WTC11 (cell line): Measurements from ENCODE around the gene SND1. TPM values are rescaled to one million over a fixed set of nuclear protein-coding genes. Genes with fewer than 3 reads are reported as not detected.

Experiments
- ATAC-seq: fragments of 200-7000 bp; cut with Tn5 transposase; 2 replicates; pipeline ENCODE4 v1.10.0; 2021; ENCODE audit warnings: mild to moderate bottlenecking, moderate library complexity
- CTCF ChIA-PET: fragments of 300-600 bp; sonication (Branson Sonifier 250); formaldehyde crosslinking; loops from one replicate; lab custom pipeline; 2021; ENCODE audit warnings: antibody characterized with exemption; lab: Charles Lee
- POLR2A ChIA-PET: fragments of 350-600 bp; sonication (Branson Sonifier 250); formaldehyde crosslinking; loops from one replicate; lab custom pipeline; 2021; ENCODE audit warnings: antibody characterized with exemption; lab: Charles Lee
- DNase-seq: peaks from one replicate; pipeline ENCODE4 v3.0.0; 2021; ENCODE audit warnings: low spot score
- H3K27ac Mint-ChIP-seq: 2 replicates; pipeline ENCODE4 v1.8.0; 2021; ENCODE audit warnings: mixed read lengths
- H3K27me3 Mint-ChIP-seq: 2 replicates; pipeline ENCODE4 v1.8.0; 2021; ENCODE audit warnings: low read depth, mild to moderate bottlenecking, moderate library complexity, mixed read lengths
- H3K36me3 Mint-ChIP-seq: 2 replicates; pipeline ENCODE4 v1.8.0; 2021; ENCODE audit warnings: mixed read lengths
- H3K4me1 Mint-ChIP-seq: 2 replicates; pipeline ENCODE4 v1.8.0; 2022; ENCODE audit warnings: mixed read lengths
- H3K4me3 Mint-ChIP-seq: 2 replicates; pipeline ENCODE4 v1.8.0; 2021; ENCODE audit warnings: mild to moderate bottlenecking, moderate library complexity, mixed read lengths
- H3K9me3 Mint-ChIP-seq: 2 replicates; pipeline ENCODE4 v1.8.0; 2021; ENCODE audit warnings: mixed read lengths
- KAT7 ChIP-seq: sonication (generic); formaldehyde crosslinking; IDR thresholded peaks from 2 replicates; pipeline ENCODE4 v1.8.1; 2023; ENCODE audit warnings: missing genetic modification reagents, mild to moderate bottlenecking, borderline replicate concordance
- NR1H2 ChIP-seq: sonication (generic); formaldehyde crosslinking; IDR thresholded peaks from 2 replicates; pipeline ENCODE4 v1.9.0; 2021; ENCODE audit warnings: mild to moderate bottlenecking, moderate library complexity, missing genetic modification reagents
- NR2C2 ChIP-seq: sonication (generic); formaldehyde crosslinking; IDR thresholded peaks from 2 replicates; pipeline ENCODE4 v1.8.0; 2022; ENCODE audit warnings: mild to moderate bottlenecking, missing genetic modification reagents
- TEAD4 ChIP-seq: sonication (generic); formaldehyde crosslinking; IDR thresholded peaks from 2 replicates; pipeline ENCODE4 v1.8.0; 2022; ENCODE audit warnings: mild to moderate bottlenecking, missing genetic modification reagents
- ZNF671 ChIP-seq: fragments of 250-450 bp; sonication (Bioruptor Pico); IDR thresholded peaks from 2 replicates; pipeline ENCODE4 v1.8.0; 2021; ENCODE audit warnings: mild to moderate bottlenecking
- total RNA-seq: library from RNA; stranded (reverse); gene quantifications from 3 replicates; pipeline ENCODE4 v1.2.3, GENCODE V29; 2021
- TF ChIP-seq, protein P1 (sequence below): fragments of 250-450 bp; sonication (Bioruptor Pico); IDR thresholded peaks from 2 replicates; pipeline ENCODE4 v1.8.0; 2021; ENCODE audit warnings: mild to moderate bottlenecking
- TF ChIP-seq, protein P2 (sequence below): fragments of 200-600 bp; IDR thresholded peaks from 2 replicates; pipeline ENCODE4 v1.8.0; 2022; ENCODE audit warnings: antibody characterized with exemption
- TF ChIP-seq, protein P3 (sequence below): sonication (generic); formaldehyde crosslinking; IDR thresholded peaks from 2 replicates; pipeline ENCODE4 v1.8.1; 2022; ENCODE audit warnings: low read depth, mild to moderate bottlenecking, moderate library complexity, missing genetic modification reagents, borderline replicate concordance
- TF ChIP-seq, protein P4 (sequence below): sonication (generic); formaldehyde crosslinking; IDR thresholded peaks from 2 replicates; pipeline ENCODE4 v1.8.0; 2022; ENCODE audit warnings: mild to moderate bottlenecking, missing genetic modification reagents
- TF ChIP-seq, protein P5 (sequence below): sonication (generic); formaldehyde crosslinking; IDR thresholded peaks from 2 replicates; pipeline ENCODE4 v1.8.1; 2022; ENCODE audit warnings: mild to moderate bottlenecking, missing genetic modification reagents, moderate library complexity, borderline replicate concordance
- TF ChIP-seq, protein P6 (sequence below): sonication (generic); formaldehyde crosslinking; IDR thresholded peaks from 2 replicates; pipeline ENCODE4 v1.8.1; 2023; ENCODE audit warnings: mild to moderate bottlenecking, missing genetic modification reagents, moderate library complexity
- TF ChIP-seq, protein P7 (sequence below): sonication (generic); formaldehyde crosslinking; IDR thresholded peaks from 2 replicates; pipeline ENCODE4 v1.8.1; 2023; ENCODE audit warnings: mild to moderate bottlenecking, moderate library complexity, missing genetic modification reagents

SND1 gene
- total RNA-seq, 1 experiment from 2014 or later, result 261 TPM

DNA sequence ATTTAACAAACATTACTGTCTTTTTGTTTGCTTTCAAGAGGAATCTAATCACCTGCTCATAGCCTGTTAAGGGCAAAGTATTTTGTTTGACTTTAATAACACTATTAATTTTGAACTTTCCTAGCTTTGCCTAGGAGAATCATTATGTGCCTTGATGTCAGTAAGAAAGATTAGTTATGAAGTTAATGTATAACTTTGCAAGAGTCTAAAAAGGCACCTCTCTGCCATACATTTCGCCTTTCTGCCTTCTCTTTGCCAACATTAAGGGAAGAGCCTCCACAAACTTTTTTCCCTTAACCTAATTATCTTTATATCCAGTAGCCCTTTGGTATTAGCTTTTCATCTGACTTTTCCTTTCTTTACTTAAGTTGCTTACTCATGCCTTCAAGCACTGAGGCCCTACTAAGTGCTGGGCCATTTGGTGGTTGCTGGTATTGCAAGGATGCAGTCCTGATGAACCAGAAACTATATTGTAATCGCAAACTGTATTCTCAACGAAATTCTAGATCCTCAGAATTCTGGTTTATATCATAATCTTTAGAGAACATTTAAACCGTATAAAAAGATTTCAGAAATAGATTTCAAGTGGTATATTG is 108.5 kb downstream of the SND1 start:
- ChIA-PET POLR2A (no interaction called here), CTCF (interaction anchor here (1.1 kb wide), 1 partner anchor 14 kb away, joined by 3 read pairs; no protein-coding TSS in a partner anchor)
- DNase-seq (no peak), ATAC-seq (no peak; the same call in 1 of the 2 replicates)
- peak overlapping the region; percentile 79; the same call in 1 of the 2 replicates for H3K27ac Mint-ChIP-seq
- no peaks in the 10 kb centered on the region for H3K36me3 Mint-ChIP-seq
- no peak overlapping the region for H3K4me3 Mint-ChIP-seq
- H3K27me3 Mint-ChIP-seq, result no peaks in the 10 kb centered on the region
- peaks cover 52% of the 10 kb centered on the region for H3K4me1 Mint-ChIP-seq
- TF ChIP-seq KAT7 (no peak), NR1H2 (CRISPR knock-in tag) (no peak), ZNF671 (CRISPR knock-in tag) (no peak), NR2C2 (CRISPR knock-in tag) (no peak)
- TF ChIP-seq, protein P1, sequence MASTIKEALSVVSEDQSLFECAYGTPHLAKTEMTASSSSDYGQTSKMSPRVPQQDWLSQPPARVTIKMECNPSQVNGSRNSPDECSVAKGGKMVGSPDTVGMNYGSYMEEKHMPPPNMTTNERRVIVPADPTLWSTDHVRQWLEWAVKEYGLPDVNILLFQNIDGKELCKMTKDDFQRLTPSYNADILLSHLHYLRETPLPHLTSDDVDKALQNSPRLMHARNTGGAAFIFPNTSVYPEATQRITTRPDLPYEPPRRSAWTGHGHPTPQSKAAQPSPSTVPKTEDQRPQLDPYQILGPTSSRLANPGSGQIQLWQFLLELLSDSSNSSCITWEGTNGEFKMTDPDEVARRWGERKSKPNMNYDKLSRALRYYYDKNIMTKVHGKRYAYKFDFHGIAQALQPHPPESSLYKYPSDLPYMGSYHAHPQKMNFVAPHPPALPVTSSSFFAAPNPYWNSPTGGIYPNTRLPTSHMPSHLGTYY (CRISPR knock-in tag), result no peak
- TF ChIP-seq, protein P2, sequence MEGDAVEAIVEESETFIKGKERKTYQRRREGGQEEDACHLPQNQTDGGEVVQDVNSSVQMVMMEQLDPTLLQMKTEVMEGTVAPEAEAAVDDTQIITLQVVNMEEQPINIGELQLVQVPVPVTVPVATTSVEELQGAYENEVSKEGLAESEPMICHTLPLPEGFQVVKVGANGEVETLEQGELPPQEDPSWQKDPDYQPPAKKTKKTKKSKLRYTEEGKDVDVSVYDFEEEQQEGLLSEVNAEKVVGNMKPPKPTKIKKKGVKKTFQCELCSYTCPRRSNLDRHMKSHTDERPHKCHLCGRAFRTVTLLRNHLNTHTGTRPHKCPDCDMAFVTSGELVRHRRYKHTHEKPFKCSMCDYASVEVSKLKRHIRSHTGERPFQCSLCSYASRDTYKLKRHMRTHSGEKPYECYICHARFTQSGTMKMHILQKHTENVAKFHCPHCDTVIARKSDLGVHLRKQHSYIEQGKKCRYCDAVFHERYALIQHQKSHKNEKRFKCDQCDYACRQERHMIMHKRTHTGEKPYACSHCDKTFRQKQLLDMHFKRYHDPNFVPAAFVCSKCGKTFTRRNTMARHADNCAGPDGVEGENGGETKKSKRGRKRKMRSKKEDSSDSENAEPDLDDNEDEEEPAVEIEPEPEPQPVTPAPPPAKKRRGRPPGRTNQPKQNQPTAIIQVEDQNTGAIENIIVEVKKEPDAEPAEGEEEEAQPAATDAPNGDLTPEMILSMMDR, result no peak
- TF ChIP-seq, protein P3, sequence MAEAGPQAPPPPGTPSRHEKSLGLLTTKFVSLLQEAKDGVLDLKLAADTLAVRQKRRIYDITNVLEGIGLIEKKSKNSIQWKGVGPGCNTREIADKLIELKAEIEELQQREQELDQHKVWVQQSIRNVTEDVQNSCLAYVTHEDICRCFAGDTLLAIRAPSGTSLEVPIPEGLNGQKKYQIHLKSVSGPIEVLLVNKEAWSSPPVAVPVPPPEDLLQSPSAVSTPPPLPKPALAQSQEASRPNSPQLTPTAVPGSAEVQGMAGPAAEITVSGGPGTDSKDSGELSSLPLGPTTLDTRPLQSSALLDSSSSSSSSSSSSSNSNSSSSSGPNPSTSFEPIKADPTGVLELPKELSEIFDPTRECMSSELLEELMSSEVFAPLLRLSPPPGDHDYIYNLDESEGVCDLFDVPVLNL (CRISPR knock-in tag), result no peak
- H3K9me3 Mint-ChIP-seq, result no peaks in the 10 kb centered on the region

DNA sequence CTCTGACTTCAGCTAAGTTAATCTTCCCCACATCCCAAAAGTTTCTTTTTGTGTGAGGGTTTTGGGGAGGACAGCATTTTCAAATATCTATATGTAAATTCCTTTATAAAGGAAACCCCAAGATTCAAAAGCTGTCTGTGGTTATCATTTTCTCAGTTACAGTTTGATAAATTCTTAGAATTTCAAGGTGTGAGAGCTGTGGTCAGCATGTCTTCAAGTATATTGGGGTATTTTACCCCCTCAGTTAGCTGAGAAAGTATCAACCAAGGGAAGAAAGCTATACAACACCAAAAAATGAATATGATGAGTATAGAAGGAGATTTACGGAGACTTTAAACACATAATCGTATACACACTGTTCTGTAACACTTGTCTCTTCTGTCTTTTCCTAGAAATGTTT is 109.2 kb downstream of the SND1 start:
- Mint-ChIP-seq H3K27ac (no peak overlapping the region), H3K27me3 (no peaks in the 10 kb centered on the region), H3K4me3 (no peak overlapping the region), H3K36me3 (peaks cover 5% of the 10 kb centered on the region), H3K4me1 (peaks cover 46% of the 10 kb centered on the region), H3K9me3 (peaks cover 4% of the 10 kb centered on the region; the same call in 1 of the 2 replicates)
- ATAC-seq (no peak), DNase-seq (no peak)
- ChIA-PET POLR2A (no interaction called here), CTCF (interaction anchor here (1.1 kb wide), 1 partner anchor 14 kb away, joined by 3 read pairs; no protein-coding TSS in a partner anchor)
- TF ChIP-seq, protein P4, sequence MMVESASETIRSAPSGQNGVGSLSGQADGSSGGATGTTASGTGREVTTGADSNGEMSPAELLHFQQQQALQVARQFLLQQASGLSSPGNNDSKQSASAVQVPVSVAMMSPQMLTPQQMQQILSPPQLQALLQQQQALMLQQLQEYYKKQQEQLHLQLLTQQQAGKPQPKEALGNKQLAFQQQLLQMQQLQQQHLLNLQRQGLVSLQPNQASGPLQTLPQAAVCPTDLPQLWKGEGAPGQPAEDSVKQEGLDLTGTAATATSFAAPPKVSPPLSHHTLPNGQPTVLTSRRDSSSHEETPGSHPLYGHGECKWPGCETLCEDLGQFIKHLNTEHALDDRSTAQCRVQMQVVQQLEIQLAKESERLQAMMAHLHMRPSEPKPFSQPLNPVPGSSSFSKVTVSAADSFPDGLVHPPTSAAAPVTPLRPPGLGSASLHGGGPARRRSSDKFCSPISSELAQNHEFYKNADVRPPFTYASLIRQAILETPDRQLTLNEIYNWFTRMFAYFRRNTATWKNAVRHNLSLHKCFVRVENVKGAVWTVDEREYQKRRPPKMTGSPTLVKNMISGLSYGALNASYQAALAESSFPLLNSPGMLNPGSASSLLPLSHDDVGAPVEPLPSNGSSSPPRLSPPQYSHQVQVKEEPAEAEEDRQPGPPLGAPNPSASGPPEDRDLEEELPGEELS, result no peak
- TF ChIP-seq, protein P5, sequence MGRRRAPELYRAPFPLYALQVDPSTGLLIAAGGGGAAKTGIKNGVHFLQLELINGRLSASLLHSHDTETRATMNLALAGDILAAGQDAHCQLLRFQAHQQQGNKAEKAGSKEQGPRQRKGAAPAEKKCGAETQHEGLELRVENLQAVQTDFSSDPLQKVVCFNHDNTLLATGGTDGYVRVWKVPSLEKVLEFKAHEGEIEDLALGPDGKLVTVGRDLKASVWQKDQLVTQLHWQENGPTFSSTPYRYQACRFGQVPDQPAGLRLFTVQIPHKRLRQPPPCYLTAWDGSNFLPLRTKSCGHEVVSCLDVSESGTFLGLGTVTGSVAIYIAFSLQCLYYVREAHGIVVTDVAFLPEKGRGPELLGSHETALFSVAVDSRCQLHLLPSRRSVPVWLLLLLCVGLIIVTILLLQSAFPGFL (CRISPR knock-in tag), result no peak
- TF ChIP-seq, protein P6, sequence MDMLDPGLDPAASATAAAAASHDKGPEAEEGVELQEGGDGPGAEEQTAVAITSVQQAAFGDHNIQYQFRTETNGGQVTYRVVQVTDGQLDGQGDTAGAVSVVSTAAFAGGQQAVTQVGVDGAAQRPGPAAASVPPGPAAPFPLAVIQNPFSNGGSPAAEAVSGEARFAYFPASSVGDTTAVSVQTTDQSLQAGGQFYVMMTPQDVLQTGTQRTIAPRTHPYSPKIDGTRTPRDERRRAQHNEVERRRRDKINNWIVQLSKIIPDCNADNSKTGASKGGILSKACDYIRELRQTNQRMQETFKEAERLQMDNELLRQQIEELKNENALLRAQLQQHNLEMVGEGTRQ, result no peak
- TF ChIP-seq, protein P7, sequence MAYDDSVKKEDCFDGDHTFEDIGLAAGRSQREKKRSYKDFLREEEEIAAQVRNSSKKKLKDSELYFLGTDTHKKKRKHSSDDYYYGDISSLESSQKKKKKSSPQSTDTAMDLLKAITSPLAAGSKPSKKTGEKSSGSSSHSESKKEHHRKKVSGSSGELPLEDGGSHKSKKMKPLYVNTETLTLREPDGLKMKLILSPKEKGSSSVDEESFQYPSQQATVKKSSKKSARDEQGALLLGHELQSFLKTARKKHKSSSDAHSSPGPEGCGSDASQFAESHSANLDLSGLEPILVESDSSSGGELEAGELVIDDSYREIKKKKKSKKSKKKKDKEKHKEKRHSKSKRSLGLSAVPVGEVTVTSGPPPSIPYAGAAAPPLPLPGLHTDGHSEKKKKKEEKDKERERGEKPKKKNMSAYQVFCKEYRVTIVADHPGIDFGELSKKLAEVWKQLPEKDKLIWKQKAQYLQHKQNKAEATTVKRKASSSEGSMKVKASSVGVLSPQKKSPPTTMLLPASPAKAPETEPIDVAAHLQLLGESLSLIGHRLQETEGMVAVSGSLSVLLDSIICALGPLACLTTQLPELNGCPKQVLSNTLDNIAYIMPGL (CRISPR knock-in tag), result no peak
- TF ChIP-seq TEAD4 (CRISPR knock-in tag), result no peak
